ENCODE results near the gene CLTA. TPM values are rescaled to one million over a fixed set of nuclear protein-coding genes. Genes with fewer than 3 reads are reported as not detected.

CLTA gene
- polyA plus RNA-seq, 1 of the 3 experiments (the other 2 are of a cell fraction), result 260 TPM

DNA sequence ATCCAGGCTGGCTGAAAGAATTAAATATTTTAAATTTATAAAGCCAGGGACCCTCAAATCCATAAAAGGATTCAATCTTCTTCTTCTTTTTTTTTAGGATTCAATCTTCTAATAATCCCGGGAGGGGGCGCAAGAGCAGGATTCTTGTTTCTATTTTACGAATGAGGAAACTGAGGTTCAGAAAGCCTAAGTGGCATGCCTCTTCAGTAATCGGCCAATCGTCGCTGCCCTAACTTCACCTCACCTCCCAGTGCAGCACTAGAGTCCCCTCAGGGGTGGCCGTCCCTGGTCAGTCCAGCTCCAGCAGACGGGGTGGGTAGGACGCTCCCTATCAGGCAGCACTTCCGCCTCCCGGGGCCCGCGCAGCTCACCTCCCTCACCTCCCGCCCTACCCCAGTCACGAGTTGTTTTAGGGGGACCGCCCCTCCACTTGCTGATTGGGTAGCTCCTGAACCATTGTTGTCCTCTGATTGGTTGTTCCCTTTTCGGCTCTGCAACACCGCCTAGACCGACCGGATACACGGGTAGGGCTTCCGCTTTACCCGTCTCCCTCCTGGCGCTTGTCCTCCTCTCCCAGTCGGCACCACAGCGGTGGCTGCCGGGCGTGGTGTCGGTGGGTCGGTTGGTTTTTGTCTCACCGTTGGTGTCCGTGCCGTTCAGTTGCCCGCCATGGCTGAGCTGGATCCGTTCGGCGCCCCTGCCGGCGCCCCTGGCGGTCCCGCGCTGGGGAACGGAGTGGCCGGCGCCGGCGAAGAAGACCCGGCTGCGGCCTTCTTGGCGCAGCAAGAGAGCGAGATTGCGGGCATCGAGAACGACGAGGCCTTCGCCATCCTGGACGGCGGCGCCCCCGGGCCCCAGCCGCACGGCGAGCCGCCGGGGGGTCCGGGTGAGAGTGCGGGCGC is at the start of gene CLTA (continued):
- TF ChIP-seq SIN3A (IDR thresholded peaks at IDR 0.05; ENCODE audit: borderline replicate concordance, low read depth, low read length), result peak; percentile 81; the same call in 1 of the 2 replicates
- peak; percentile 97 for TF ChIP-seq POLR2AphosphoS5 (IDR thresholded peaks at IDR 0.05; ENCODE audit: low read depth, low read length)
- TF ChIP-seq, protein P1, sequence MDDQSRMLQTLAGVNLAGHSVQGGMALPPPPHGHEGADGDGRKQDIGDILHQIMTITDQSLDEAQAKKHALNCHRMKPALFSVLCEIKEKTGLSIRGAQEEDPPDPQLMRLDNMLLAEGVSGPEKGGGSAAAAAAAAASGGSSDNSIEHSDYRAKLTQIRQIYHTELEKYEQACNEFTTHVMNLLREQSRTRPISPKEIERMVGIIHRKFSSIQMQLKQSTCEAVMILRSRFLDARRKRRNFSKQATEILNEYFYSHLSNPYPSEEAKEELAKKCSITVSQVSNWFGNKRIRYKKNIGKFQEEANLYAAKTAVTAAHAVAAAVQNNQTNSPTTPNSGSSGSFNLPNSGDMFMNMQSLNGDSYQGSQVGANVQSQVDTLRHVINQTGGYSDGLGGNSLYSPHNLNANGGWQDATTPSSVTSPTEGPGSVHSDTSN (IDR thresholded peaks at IDR 0.05), result no peak
- TF ChIP-seq, protein P2, sequence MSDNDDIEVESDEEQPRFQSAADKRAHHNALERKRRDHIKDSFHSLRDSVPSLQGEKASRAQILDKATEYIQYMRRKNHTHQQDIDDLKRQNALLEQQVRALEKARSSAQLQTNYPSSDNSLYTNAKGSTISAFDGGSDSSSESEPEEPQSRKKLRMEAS (IDR thresholded peaks at IDR 0.05; ENCODE audit: low read depth), result peak; percentile 57; the same call in 1 of the 2 replicates

DNA sequence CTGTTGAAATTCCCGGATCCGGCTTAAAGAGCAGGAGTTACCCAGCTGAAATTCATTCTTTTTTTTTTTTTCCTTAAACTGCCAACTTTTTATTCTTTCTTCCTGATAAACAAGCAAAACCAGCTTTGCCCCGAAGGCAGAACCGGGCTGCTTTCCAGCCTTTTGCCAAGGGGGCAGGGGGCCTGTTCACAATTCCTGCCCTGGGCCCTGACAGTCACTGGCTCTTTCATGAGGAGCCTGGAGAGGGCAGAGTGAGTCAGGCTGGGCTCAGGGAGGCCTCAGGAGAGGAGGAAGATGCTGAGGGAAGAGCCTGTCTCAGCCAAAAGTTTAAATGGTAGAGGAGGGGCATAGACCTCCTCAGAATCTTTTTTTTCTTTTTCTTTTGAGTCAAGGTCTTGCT is 49.4 kb upstream of the CLTA start:
- TF ChIP-seq RCOR1 (IDR thresholded peaks at IDR 0.05; ENCODE audit: low read length), result no peak
- TF ChIP-seq RAD21 (IDR thresholded peaks at IDR 0.05; ENCODE audit: low read length), result peak; percentile 63
- TF ChIP-seq NFIC (IDR thresholded peaks at IDR 0.05; ENCODE audit: borderline replicate concordance), result no peak
- TF ChIP-seq, protein P3, sequence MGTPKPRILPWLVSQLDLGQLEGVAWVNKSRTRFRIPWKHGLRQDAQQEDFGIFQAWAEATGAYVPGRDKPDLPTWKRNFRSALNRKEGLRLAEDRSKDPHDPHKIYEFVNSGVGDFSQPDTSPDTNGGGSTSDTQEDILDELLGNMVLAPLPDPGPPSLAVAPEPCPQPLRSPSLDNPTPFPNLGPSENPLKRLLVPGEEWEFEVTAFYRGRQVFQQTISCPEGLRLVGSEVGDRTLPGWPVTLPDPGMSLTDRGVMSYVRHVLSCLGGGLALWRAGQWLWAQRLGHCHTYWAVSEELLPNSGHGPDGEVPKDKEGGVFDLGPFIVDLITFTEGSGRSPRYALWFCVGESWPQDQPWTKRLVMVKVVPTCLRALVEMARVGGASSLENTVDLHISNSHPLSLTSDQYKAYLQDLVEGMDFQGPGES (IDR thresholded peaks at IDR 0.05; ENCODE audit: low read depth, low read length), result no peak
- no peak for TF ChIP-seq EP300 (IDR thresholded peaks at IDR 0.05; ENCODE audit: borderline replicate concordance in 1 of 2, low read depth in 1 of 2, low read length in 1 of 2)
- TF ChIP-seq, protein P2 (IDR thresholded peaks at IDR 0.05; ENCODE audit: low read depth), result no peak
- TF ChIP-seq, protein P4, sequence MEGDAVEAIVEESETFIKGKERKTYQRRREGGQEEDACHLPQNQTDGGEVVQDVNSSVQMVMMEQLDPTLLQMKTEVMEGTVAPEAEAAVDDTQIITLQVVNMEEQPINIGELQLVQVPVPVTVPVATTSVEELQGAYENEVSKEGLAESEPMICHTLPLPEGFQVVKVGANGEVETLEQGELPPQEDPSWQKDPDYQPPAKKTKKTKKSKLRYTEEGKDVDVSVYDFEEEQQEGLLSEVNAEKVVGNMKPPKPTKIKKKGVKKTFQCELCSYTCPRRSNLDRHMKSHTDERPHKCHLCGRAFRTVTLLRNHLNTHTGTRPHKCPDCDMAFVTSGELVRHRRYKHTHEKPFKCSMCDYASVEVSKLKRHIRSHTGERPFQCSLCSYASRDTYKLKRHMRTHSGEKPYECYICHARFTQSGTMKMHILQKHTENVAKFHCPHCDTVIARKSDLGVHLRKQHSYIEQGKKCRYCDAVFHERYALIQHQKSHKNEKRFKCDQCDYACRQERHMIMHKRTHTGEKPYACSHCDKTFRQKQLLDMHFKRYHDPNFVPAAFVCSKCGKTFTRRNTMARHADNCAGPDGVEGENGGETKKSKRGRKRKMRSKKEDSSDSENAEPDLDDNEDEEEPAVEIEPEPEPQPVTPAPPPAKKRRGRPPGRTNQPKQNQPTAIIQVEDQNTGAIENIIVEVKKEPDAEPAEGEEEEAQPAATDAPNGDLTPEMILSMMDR (IDR thresholded peaks at IDR 0.05), result peak; percentile 58
- TF ChIP-seq FOXM1 (IDR thresholded peaks at IDR 0.05; ENCODE audit: low read depth), result no peak
- TF ChIP-seq SMC3 (IDR thresholded peaks at IDR 0.05; ENCODE audit: low read depth, low read length), result peak; percentile 47
- no peak for TF ChIP-seq FOSL2 (IDR thresholded peaks at IDR 0.05; ENCODE audit: borderline replicate concordance, low read depth)
- no peak overlapping the region for H3K27ac ChIP-seq (ENCODE audit: low read depth in 2 of 2, low read length in 1 of 2)
- H3K79me2 ChIP-seq (ENCODE audit: insufficient read depth), result peaks cover 50% of the 10 kb centered on the region
- peaks cover 0 to 21% of the 10 kb centered on the region in 2 experiments; a peak in 2 of 4 replicates for H3K4me1 ChIP-seq (ENCODE audit: control insufficient read depth in 1 of 2, insufficient read depth in 2 of 2, low read depth in 1 of 2, low read length in 1 of 2)
- no peak overlapping the region for H3K4me3 ChIP-seq (ENCODE audit: low read depth in 2 of 2, low read length in 1 of 2)
- peaks cover 0 to 20% of the 10 kb centered on the region in 2 experiments for H3K36me3 ChIP-seq (replicated peaks in 1 of 2; ENCODE audit: control insufficient read depth in 1 of 2, insufficient read depth in 2 of 2, low read length in 1 of 2)
- peak; percentile 54 for DNase-seq
- CTCF ChIA-PET, result interaction anchor here (1.1 to 8.1 kb wide), 8 partner anchors 9 to 49 kb away, joined by 3 to 113 read pairs (median 4); partner anchors contain the start of gene CCIN
- peaks cover 8% of the 10 kb centered on the region for H4K20me1 ChIP-seq (ENCODE audit: insufficient read depth)
- WGBS (ENCODE audit: low lambda C conversion rate), result 77% methylated on average over 4 of the region's 4 CpGs
- no peak overlapping the region for H3K4me2 ChIP-seq
- no peak overlapping the region for H2AFZ ChIP-seq (ENCODE audit: low read depth)
- no peaks in the 10 kb centered on the region for H3K27me3 ChIP-seq (ENCODE audit: insufficient read depth)
- POLR2A ChIA-PET, result interaction anchor here (0.7 kb wide), 1 partner anchor 10 kb away, joined by 3 read pairs; no protein-coding TSS in a partner anchor
- H3K9me2 ChIP-seq, result no peaks in the 10 kb centered on the region
- no peaks in the 10 kb centered on the region for H3K9me3 ChIP-seq
- no peaks in the 10 kb centered on the region for H3F3A ChIP-seq (replicated peaks; ENCODE audit: insufficient read depth)
- H3K9ac ChIP-seq, result no peak overlapping the region

Measured in SK-N-SH (cell line).